GM19043 (cell line): ENCODE data around the gene ATP6V0D1.

Experiments
- ATAC-seq: cut with Tn5 transposase; IDR thresholded peaks from one replicate; pipeline ENCODE4 v1.9.1; 2021; ENCODE audit warnings: low read depth; ENCODE audit not compliant: unreplicated experiment

Gene ATP6V0D1

DNA sequence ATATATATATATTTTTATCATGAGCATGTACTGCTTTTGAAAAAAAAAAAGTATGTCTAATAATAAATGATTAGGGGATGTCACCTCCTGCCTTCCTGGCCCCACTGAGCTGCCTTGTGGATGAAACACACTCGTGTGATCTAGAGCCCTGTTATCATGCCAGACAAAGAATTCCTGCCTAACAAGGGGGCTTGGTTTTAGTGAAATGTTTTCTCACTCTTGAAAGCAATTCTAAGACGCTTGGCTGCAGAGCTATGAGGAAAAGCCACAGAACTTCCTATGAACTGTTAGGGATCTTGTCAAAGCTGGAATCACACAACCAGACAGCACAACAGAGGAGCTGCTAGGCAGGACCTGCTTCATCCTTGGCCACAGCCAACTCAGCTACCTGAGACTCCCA, 68.7 kb downstream of the ATP6V0D1 start:
- no peak for ATAC-seq

DNA sequence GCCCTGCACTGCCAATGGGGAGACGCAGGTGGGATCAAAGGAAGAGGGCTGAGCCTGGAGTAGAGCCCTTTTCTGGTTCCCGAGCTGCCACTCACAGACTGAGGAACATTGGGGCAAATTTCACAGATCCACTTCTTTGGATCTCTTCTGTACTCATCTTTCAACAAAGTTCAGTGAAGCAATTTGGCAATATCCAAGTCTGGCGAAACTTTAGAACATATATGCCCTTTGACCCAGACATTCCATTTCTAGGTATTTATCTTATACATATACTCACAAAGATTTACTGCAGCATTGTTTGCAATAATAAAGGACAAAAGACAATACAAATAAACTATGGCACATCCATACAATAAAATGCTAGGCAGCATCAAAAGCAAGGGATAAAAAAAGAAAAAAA, 69.6 kb downstream of the ATP6V0D1 start:
- ATAC-seq: no peak

DNA sequence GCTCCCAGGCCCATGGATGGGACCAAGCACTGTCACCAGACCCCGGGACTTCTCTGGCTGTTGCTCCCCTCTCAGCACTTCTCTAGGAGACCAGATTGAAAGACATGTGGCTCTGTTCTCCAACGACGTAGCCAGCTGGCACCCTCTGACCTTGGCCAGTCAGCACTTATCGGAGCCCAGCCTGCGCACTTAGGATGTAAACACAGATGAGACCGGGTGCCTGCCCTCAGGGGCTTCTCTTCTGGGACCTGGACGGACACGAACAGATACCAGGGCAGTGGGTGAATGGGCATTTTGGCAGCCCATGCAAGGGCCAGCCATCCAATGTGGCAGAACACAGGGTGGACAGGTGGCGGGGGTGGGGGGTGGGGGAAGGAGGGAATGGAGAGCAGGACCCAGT, 71.3 kb downstream of the ATP6V0D1 start:
- no peak for ATAC-seq

DNA sequence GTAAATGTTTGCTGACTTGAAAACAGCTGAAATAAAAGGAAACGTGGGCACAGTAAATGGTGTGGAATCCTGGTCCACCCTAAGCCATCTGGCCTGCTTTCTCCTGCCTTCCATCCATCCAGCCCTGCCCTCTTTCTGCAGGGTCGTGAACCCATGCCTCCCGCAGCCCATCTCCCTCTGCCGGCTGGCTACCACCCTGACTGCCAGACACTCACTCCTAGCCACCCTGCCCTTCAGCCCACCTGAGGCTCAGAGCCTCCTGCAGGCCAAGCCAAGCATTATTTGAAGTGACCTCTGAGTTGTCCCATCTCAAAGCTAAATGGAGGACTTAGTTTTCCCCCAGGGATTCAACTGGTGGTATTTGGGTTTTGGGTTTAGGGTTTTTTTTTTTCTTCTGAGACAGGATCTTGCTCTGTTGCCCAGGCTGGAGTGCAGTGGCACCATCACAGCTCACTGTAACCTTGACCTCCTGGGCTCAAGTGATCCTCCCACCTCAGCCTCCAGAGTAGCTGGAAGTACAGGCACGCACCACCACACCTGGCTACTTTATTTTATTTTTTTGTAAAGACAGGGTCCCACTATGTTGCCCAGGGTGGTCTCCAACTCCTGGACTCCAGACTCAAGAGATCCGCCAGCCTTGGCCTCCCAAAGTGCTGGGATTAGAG, 73.0 kb downstream of the ATP6V0D1 start:
- ATAC-seq: no peak

DNA sequence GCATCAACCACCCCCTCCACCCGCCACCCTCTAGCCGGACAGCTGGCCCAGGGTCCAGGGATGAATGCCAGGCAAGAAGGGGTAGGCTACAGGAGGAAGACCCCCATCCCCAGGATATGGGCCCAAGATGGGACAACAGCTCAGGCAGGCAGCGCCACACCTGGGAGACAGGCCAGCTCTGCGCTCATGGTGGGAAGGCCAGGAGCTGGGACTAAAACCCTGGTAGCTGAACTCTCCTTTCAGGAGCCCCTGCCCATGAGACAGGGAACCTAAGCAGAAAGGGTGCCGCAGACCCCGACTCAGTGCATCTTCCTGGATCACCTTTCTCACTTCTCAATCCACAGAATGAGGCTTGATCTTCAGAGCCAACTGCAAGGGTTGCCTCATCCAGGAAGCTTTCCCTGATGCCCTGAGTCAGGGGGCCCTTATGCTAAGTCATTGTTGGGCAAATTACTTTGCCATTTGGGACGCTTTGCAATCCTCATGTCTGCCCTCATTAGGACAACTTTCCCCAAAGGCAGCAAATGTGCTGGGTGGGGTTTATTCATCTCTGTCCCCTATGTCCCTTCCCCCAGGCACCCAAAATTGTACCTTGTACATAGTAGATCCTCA, 73.7 kb downstream of the ATP6V0D1 start:
- no peak for ATAC-seq

DNA sequence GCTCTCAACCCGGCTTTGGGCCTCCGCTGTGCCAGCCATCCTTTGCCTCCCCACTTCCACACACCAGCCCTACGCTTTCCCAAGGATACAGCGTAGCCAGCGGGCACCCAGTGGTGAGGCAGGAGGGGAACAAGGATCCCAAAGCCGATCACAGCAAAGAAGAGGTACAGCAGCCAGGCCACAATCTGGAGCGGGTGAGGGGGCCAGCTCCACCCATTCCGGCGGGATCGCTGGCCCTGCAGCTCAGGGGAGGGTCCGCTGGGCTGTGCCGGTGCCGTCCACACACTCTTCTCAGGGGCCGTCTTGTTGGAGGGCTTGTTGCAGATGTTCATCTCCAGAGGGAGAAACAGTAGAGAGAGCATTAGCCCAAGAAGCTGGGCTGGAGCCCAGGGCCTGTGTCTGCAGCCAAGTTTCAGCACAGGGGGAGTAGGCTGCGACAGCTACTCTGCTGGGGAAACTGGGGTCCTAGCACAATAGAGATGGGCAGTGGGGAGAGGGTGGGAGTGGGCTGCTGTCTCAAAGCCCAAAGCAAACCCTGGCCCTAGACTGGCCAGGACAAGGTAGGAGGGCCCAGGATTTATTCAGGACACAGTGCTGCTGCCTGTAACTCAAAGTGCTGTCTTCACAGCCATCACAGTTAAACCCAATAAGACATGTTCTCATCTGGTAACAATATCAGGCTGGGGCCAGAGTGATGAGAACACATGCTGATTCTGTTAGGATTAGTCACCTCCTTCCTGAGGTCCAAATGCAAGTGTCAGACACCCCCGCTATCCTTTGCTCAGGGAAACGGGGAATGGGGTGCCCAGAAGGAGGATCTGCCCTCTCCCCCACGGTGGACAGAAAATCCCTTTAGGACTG, 74.6 kb downstream of the ATP6V0D1 start:
- ATAC-seq: no peak

DNA sequence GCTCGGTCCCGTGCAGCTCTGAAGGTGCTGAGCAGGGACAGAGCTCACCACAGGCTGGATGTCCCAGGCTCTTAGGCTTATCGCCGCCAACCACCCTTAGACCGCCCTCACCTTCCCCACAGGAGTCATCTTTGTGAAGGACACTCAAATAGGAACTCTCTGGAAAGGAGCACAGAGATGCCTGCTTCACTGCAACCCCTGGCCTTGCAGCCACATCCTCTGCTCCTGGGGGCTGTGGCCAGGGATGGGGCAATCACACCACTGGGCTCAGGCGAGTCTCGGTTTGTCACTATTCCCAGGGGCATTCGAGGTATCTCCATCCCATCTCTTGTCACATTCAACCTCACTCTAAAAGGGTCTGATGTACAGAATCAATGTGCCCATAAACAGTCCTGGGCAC, 75.6 kb downstream of the ATP6V0D1 start:
- ATAC-seq: no peak

DNA sequence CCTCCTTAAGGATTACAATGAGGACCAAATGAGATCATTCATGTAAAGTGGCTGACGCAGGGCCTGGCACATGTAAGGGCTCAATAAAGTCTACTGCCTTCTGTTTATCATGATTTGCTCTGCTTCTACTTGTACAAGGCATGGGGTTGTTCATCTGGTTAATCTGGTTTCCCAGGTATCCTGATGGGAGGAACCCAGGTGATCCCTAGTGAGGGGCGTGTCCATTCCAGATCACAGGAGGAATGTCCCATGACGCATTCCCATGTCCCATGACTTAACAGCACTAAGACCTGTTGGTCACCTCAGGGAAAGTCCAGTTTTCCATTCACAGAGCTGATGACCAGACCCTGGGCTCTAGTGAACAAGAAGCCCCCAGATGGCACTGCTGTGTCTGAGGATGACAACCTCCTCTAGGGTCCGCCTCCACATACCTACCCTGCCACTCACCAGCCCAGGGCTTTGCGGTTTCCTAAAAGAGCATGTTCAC, 76.2 kb downstream of the ATP6V0D1 start:
- no peak for ATAC-seq

DNA sequence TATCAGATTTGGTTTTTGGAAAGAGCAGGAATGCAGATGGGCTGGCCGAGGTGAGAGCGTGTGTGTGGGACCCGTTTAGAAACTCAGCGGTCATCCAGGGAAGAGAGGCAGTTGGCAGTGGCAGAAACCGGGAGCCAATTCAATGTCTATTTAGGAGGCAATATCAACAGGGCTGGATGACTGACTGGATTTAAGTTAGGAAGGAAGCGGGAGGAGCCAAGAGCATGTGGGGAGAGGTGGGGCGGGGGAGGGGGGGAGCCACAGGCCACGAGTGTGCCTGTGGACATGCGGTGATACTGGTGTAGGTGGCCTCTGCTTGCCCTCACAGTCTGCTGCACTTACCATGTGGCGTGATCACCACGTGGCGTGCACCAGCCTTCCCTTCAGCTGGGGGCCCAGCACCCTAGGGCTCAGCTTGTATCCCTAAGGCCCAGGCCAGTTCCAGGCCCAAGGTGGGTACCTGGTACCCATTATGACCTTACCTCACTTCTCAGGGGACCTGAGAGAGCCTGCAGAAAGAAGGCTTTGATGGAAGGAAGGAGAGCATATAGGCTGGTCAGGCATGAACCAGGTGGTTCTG, 76.9 kb downstream of the ATP6V0D1 start:
- ATAC-seq: no peak

DNA sequence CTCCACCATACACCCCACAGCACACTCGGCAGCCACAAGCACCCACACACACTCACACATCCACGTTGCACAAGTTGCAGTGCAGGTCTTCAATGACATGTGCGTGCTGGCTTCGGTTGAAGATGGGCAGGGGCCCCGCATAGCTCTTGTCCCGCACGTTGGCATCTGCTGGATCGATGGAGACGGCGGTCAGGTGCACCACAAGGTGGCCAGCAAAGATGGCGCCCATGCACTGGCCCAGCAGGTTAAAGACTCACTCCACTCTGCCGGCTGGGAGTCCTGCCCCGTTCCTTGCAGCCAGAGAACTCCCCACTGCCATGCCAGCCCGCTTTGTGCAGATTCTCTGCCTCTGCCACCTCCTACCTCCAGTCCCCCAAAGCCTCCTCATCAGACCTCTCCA, 80.1 kb downstream of the ATP6V0D1 start:
- no peak for ATAC-seq

DNA sequence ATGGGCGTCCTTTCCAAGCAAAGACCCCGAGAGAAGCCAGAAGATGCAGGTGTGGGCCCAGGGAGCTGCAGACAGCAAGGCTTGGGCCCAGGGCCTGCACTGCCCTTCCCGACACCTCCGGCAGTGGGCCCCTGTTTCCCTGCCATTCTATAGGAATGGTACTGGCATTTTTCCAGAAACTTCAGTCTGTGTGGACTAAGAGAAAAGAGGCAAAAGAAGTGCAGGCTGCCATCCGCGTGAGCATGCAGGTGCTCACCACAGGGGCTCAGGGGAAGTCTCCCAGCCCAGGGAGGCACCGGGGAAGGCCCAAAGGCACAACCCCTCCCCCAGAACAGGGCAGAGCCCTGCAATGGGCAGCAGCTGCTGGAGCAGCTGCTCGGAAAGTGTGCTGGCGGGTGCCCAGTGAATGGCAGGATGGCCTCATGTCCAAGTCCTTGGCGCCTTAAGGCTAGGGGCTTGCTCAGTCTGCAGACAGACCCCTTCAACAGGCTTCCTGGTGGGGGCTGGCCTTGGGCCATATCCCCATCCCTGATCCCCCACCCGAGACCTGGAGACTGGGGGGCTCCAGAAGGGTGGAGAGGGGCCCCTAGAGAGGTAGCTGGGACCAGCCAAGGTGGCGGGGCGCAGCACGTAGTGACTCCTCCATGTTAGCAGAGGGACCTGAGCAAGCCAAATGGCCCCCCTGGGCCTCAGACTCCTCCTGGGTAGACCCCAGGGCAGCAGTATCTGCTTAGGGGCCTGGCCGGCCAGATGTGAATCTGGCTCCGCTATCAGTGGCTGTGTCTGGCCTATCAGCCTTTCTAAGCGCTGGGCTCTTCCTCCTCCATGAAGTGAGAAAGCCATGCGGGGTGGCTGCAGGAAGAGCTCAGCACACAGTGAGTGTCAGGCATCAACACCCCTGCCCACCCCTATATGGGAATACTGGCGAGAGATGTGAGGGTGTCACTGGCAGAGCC, 80.9 kb downstream of the ATP6V0D1 start:
- no peak for ATAC-seq

DNA sequence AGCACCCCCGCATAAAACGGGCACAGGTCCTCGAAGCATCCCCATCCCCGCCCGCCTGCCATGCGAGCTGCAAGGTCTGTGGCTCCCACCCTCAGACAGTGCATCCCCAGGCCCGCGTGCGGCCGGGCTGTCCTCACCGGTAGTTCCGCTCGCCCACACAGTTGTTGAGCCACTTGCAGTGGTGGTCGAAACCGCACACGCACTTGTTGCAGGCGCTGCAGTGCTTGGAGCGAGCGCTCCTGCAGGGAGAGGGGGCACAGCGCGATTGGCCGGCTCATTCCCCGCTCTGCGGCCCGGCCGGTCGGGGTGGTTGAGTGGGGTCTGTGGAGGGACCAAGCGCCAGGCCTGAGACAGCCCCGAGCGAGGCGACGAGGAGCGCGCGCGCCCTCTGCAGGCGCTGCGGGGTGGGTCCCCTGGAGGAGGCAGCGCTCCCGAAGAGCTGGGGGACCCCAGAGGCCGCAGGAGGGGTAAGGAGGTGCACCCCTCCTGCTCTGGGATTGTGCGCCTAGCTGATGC, 81.7 kb downstream of the ATP6V0D1 start:
- ATAC-seq: no peak

DNA sequence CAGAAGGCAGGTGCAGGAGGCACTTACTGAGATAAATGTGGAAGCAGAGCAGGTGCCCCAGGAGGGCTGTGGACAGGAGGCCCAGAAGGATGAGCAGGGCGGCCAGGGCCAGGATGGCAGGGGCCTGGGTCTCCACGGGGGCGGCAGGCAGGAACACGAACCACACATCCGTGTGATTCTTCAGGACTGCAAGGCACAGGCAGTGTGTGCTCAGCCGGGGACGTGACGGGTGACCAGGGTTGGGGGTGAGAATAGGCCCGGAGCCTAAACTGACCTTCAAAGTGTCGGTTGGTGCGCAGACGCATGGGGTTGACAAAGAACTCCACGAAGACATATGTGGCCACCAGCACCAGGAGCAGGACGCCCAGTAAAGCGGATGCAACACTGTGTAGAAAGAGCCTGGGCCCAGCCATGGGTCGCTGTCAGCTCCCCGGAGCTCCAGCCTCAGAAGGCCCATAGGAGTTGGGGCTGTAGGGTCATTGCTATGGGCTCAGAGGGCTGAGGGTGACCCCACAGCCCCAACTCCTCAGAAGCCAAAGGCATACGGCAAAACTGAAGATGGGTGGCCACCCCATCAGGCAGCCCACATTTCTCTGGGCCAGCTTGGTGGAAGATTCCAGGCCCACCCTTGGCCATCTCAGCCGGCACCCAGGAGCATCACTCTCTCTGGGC, 82.3 kb downstream of the ATP6V0D1 start:
- no peak for ATAC-seq

DNA sequence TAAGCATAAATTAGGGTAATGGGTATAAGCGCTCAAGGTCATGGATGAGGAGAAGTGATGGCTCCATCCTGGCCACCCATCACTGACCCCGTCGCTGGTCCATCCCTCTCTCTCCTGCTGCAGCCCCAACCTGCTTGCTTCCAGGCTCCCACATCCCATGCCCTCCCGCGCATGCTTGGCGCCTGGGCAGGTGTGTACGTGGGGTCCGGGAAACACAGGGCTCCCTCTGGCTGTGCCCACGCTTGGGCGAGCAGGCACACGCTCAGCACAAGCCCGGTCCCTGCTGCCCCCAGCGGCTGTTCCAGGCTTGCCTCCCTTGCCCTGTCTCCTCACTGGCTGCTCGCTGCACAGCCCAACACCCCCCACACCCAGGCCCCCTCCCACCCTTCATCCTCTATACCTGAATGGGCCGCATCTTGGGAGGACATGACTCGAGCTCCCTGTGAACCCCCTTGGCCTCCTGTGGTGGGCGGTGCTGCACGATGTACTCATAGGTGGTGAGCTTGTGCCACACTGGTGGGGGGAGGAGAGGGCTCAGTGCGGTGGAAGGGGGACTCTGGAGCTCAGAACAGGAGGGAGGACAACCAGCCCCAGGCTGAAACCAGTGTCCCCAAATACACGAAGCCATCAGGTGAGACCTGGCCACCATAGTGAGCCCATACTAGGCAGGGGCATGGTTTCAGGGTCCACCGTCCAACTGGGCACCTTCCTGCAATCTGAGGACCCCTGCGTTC, 83.0 kb downstream of the ATP6V0D1 start:
- no peak for ATAC-seq

DNA sequence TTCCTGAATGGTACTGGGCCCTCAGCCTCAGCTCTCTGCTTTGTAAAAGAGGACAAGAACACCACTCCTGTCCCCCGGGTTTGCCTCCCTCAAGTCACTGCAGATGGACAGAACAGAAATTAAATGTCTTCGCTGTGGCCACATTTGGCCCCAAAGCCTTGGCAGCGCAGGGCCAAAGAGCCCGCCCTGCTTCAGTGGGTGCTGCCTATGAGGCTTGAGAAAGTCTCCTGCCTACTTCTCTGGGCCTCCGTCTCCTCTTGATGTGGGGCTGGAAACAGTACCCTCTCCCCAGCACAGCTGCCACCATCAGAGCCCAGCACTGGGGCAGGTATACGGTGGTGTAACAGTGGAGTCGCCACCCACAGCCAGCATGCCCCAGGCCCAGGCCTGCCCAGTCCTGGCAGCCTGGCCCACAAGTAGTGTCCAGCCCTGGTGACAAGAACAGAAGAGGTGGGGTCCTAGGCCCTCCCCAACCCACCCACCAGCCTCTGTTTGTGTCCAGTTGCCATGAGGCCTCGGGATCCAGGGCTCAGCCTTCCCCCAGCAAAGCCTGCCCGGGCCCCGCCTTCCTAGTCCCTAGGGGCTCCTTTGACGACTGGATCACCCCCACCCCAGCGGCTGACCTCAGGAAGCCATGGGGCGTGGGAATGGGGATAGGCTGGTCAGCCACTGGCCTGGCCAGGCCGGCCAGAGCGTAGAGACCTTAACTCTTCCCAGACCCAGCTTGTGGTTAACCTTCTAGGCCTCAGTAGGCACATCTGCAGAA, 83.7 kb downstream of the ATP6V0D1 start:
- no peak for ATAC-seq

DNA sequence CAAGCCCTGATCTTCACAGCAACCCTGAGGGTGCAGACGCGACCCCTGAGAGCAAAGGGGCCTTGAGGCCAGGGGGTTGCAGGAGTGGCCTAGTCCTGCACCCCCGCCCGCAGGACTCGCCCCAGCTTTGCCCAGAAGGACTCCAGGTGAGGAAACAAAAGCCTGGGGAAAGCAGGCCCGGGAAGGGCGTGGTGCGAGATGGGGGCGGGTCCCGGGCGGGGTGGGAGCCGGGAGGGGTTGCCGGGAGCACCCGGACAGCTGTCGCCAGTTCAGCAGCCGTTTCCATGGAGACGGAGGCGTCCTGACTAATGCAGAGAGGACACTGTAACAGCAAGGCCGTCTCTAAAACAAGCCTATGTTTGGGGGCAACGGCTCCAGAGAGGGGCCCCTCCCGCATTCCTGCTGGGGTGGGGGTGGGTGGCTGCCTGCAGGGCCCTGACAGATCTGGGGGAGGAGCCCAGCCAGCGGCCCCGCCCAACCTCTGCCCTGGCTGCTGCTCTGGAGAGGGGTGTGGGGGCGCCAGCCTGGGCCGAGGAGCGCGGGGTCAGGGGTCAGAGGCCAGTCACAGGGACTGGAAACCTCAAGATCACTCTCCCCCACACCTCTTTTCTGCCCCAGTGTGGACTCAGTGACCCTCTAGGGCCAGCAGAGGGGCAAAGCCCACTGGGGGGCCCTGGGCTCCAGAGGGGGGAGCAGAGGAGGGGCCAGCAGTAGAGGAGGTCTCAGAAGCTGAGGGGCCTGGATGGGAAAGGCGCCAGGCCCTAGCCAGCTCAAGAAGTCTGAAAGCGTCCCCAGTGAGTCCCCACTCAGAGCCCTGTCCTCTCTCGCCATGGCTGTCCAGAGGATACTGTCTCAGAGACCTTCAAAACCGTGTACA, 84.6 kb downstream of the ATP6V0D1 start:
- ATAC-seq: no peak
